Vagina (tissue), 2 donors: ENCODE results near the gene TYSND1. TPM values are rescaled to one million over a fixed set of nuclear protein-coding genes. Genes with fewer than 3 reads are reported as not detected.

Experiments used
- DNase-seq, 2 donors: peaks; one replicate each; pipeline ENCODE4 v3.0.0-alpha.2; 2017; ENCODE audit errors: extremely low spot score in 2 of 2
- H3K27ac ChIP-seq: fragments of 200-600 bp; sonication (generic); one replicate; pipeline ENCODE4 v1.5.1; 2019
- H3K27me3 ChIP-seq: fragments of 200-600 bp; sonication (generic); one replicate; pipeline ENCODE4 v1.5.1; 2019
- H3K36me3 ChIP-seq, 2 donors: fragments of 200-600 bp; sonication (generic); one replicate each; pipeline ENCODE4 v1.5.1; 2017 to 2019
- H3K4me1 ChIP-seq: fragments of 200-600 bp; sonication (generic); one replicate; pipeline ENCODE4 v1.5.1; 2019
- H3K4me3 ChIP-seq, 2 donors: fragments of 200-600 bp; sonication (generic); 1 replicate in 1 of 2; 2 replicates in 1 of 2; pipeline ENCODE4 v1.5.1; 2016 to 2019
- H3K9me3 ChIP-seq: fragments of 200-600 bp; sonication (generic); one replicate; pipeline ENCODE4 v1.5.1; 2019
- POLR2A ChIP-seq, 2 donors: fragments of 450-650 bp; IDR thresholded peaks; one replicate each; pipeline ENCODE4 v1.6.1; 2017; ENCODE audit warnings: antibody characterized with exemption in 2 of 2, mild to moderate bottlenecking in 2 of 2, moderate library complexity in 2 of 2
- POLR2AphosphoS5 ChIP-seq, 2 donors: sonication (generic); formaldehyde crosslinking; IDR thresholded peaks; one replicate each; pipeline ENCODE4 v1.9.0; 2017; ENCODE audit warnings: antibody characterized with exemption in 2 of 2, mild to moderate bottlenecking in 2 of 2, low read depth in 1 of 2; ENCODE audit not compliant: insufficient read depth in 1 of 2
- intact Hi-C: fragments of 100-400 bp; cut with DNase I; formaldehyde crosslinking; loops from one replicate; pipeline ENCODE4 v1.15.1; 2023
- total RNA-seq: library from RNA; depleted of rRNA; stranded (reverse); fragments of >200 nt; gene quantifications from one replicate; pipeline ENCODE4 v1.2.3, GENCODE V29; 2016
- TF ChIP-seq, protein P1 (sequence below), 3 experiments: fragments of 450-650 bp in 2 of 3; fragments of 200-600 bp in 1 of 3; sonication (generic) in 1 of 3; IDR thresholded peaks; one replicate each; pipeline ENCODE4 v1.5.1; 2017 to 2019; ENCODE audit warnings: antibody characterized with exemption in 3 of 3, mild to moderate bottlenecking in 2 of 3, moderate library complexity in 2 of 3

The TYSND1 gene
- total RNA-seq, 1 donor from 2014 or later = 15.7 TPM

DNA sequence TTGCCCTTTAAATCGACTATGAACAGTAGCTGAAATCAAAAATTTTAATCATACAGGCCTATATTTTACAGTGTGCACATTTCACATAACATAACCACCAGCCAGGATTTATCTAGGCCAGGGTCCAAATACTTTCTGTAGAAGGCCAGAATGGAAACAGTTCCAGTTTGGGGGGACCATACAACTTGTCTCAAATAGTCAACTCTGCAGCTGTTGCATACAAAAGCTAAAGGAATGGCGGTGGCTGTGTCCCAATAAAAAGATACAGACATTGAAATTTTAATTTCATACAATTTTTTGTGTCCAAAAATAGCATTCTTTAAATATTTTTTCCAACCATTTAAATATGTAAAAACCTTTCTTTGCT lies 742 bp upstream of the TYSND1 start:
- intact Hi-C loops = no loop called here
- TF ChIP-seq, protein P1, sequence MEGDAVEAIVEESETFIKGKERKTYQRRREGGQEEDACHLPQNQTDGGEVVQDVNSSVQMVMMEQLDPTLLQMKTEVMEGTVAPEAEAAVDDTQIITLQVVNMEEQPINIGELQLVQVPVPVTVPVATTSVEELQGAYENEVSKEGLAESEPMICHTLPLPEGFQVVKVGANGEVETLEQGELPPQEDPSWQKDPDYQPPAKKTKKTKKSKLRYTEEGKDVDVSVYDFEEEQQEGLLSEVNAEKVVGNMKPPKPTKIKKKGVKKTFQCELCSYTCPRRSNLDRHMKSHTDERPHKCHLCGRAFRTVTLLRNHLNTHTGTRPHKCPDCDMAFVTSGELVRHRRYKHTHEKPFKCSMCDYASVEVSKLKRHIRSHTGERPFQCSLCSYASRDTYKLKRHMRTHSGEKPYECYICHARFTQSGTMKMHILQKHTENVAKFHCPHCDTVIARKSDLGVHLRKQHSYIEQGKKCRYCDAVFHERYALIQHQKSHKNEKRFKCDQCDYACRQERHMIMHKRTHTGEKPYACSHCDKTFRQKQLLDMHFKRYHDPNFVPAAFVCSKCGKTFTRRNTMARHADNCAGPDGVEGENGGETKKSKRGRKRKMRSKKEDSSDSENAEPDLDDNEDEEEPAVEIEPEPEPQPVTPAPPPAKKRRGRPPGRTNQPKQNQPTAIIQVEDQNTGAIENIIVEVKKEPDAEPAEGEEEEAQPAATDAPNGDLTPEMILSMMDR (IDR thresholded peaks at IDR 0.05) = no peak
- no peak for TF ChIP-seq POLR2A (IDR thresholded peaks at IDR 0.05)
- TF ChIP-seq POLR2AphosphoS5 (IDR thresholded peaks at IDR 0.05; ENCODE audit: insufficient read depth in 1 of 2, low read depth in 1 of 2) = no peak
- Histone ChIP-seq H3K36me3 (peaks cover 0 to 33% of the 10 kb centered on the region in 2 donors), H3K27ac (peak overlapping the region; percentile 94), H3K9me3 (no peaks in the 10 kb centered on the region), H3K4me3 (peak overlapping the region in 1 of 2 donors; percentile 76), H3K4me1 (peaks cover 29% of the 10 kb centered on the region), H3K27me3 (no peaks in the 10 kb centered on the region)
- DNase-seq = no peak

DNA sequence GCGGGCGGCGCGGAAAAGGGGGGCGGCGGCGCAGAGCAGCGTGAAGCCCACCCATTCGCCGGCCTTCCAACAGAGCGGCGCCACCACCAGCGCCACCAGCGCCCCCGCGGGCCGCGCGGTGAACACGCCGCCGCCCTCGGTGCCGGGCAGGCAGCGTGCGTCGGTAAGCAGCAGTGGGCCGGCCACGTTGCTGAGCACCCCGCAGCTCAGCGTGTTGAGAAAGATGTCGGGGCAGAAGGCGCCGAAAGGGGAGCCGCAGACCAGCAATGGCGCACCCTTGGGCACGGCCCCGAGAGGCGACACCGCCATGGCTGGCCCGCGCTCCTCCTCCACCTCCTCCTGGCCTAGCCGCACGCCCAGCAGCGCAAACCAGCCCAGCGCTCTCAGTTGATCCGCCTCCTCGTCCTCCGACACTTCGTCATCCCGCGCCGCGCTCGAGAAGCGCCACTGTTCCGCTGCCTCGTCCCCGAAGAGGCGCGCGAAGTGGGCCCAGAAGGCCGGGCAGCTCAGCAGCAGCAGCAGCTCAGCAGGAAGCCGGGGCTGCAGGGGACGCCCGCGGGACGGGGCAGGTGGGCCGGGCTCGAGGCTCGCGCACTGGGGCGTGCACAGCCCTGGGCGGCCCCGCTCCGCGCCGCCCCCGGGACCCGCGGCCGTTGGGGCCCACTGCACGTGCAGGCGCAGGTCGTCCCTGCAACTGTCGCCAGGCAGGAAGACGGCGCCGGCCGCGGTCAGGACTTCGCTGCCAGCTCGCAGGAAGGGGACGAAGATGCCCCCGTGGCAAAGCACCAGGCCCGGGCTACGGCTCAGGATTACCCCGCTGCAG lies 623 bp downstream of the TYSND1 start:
- Histone ChIP-seq H3K4me3 (peak overlapping the region; percentile 76 to 89), H3K4me1 (peaks cover 29% of the 10 kb centered on the region), H3K9me3 (no peaks in the 10 kb centered on the region), H3K36me3 (peaks cover 0 to 21% of the 10 kb centered on the region in 2 donors), H3K27me3 (no peaks in the 10 kb centered on the region), H3K27ac (peak overlapping the region; percentile 94)
- DNase-seq = no peak
- intact Hi-C loops = loop anchor here (1.0 kb wide), 1 partner anchor 24 kb away; the partner anchor contains the start of gene SAR1A
- no peak for TF ChIP-seq POLR2A (IDR thresholded peaks at IDR 0.05)
- TF ChIP-seq, protein P1 (IDR thresholded peaks at IDR 0.05) = peak in 2 of 3 experiments; percentile 31 to 50

DNA sequence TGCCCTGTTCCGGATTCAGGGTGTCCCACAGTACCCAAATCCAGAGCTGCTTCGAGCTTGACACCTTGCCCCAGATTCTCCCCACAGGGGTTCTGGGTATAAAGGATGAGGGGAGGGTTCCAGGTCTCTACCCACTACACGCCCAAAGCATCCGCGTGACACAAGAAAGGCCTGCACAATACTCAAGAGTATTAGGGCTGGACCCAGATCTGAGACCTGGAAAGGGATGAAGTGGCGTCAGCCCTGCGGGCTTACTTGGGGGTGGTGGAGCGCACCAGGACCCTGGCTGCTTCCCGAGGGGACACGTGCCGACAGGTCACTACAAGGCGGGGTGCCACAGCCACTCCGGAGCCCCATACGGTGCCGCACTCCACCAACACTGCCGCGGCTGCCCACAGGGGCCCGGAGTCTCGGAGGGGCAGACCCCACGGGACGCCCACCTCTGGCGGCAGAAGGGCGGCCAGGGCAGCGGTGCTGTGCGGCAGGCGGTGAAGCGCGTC lies 1.3 kb downstream of the TYSND1 start:
- peaks cover 29% of the 10 kb centered on the region for H3K4me1 ChIP-seq
- no peak for DNase-seq
- peaks cover 0 to 16% of the 10 kb centered on the region in 2 donors for H3K36me3 ChIP-seq
- TF ChIP-seq POLR2A (IDR thresholded peaks at IDR 0.05) = no peak
- no peak for TF ChIP-seq POLR2AphosphoS5 (IDR thresholded peaks at IDR 0.05; ENCODE audit: insufficient read depth in 1 of 2, low read depth in 1 of 2)
- TF ChIP-seq, protein P1 (IDR thresholded peaks at IDR 0.05) = no peak
- peak overlapping the region; percentile 94 for H3K27ac ChIP-seq
- intact Hi-C loops = no loop called here
- H3K9me3 ChIP-seq = no peaks in the 10 kb centered on the region
- no peaks in the 10 kb centered on the region for H3K27me3 ChIP-seq
- H3K4me3 ChIP-seq = peak overlapping the region; percentile 76 to 89

DNA sequence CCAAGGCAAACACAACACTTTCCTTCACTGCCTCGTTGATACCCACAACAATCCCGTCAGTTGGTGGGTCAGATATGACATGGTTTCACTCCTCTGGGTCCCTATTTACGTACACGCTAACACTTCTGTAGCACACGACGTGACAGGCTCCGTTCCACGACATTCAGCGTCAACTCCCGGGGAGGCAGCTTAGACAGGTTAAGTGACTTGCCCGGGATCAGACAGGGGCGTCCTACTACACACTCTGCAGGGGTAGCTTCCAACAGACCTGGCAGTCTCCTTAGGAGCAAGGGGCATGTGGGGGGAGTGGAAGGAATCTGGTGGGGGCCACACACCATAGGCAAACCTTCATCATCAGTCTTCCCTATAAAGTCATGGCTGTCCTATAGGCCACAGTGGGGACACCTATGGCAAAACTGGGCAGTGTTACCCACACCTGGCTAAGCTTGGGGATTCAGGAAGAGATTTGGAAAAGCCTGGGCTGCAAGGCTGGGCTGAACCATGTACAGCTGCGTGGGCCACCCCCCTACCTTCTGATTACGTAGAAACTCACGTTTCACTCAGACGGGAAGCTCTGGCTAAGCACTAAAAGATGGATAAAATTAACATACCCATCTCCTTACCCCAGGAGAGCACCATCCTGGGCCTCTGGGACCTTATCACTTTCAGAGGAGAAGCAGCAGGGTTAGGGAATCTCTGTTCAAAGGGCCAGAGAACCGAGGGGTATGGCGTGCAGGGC lies 2.0 kb downstream of the TYSND1 start:
- Histone ChIP-seq H3K9me3 (no peaks in the 10 kb centered on the region), H3K4me1 (peaks cover 29% of the 10 kb centered on the region), H3K4me3 (peak overlapping the region; percentile 76 to 89), H3K36me3 (peaks cover 0 to 14% of the 10 kb centered on the region in 2 donors), H3K27me3 (no peaks in the 10 kb centered on the region), H3K27ac (peak overlapping the region; percentile 94)
- intact Hi-C loops = no loop called here
- no peak for DNase-seq
- TF ChIP-seq, protein P1 (IDR thresholded peaks at IDR 0.05) = no peak
- TF ChIP-seq POLR2A (IDR thresholded peaks at IDR 0.05) (no peak), POLR2AphosphoS5 (IDR thresholded peaks at IDR 0.05; ENCODE audit: insufficient read depth in 1 of 2, low read depth in 1 of 2) (no peak)
